Psoas muscle (tissue), 8 donors: Measurements from ENCODE around the gene COL9A3. TPM values are rescaled to one million over a fixed set of nuclear protein-coding genes. Genes with fewer than 3 reads are reported as not detected.
A peak's percentile ranks its signal among the peaks of the same experiment; 100 is the strongest.

Experiments
- ATAC-seq, 4 donors: fragments of 200-7000 bp; cut with Tn5 transposase; one replicate each; pipeline ENCODE4 v1.9.1; 2020; ENCODE audit warnings: moderate library complexity in 3 of 4, mild to moderate bottlenecking in 2 of 4
- DNase-seq, 2 donors: peaks; one replicate each; pipeline ENCODE4 v3.0.0-alpha.2; 2020
- H3K27ac ChIP-seq: fragments of 200-600 bp; one replicate; pipeline ENCODE4 v1.8.0; 2022
- H3K27me3 ChIP-seq, 3 donors: fragments of 200-600 bp in 1 of 3; one replicate each; pipeline versions ENCODE4 v1.6.1 to v1.8.0; 2013 to 2022; ENCODE audit warnings: low read length in 2 of 3, mild to moderate bottlenecking in 2 of 3, moderate library complexity in 1 of 3; ENCODE audit not compliant: insufficient read depth in 3 of 3
- H3K36me3 ChIP-seq, 2 donors: fragments of 200-600 bp in 1 of 2; one replicate each; pipeline versions ENCODE4 v1.6.1 to v1.8.0; 2013 to 2022; ENCODE audit warnings: low read depth in 1 of 2, mild to moderate bottlenecking in 1 of 2, moderate library complexity in 1 of 2; ENCODE audit not compliant: insufficient read depth in 1 of 2
- H3K4me1 ChIP-seq: fragments of 200-600 bp; one replicate; pipeline ENCODE4 v1.8.0; 2022
- H3K4me3 ChIP-seq: fragments of 200-600 bp; one replicate; pipeline ENCODE4 v1.8.0; 2022; ENCODE audit warnings: mild to moderate bottlenecking
- H3K9me3 ChIP-seq: fragments of 200-600 bp; one replicate; pipeline ENCODE4 v1.8.0; 2022
- CTCF ChIP-seq: fragments of 200-600 bp; IDR thresholded peaks from one replicate; pipeline ENCODE4 v1.8.0; 2022; ENCODE audit warnings: antibody characterized with exemption
- WGBS, 3 donors: extraction: QIAGEN DNeasy Blood & Tissue Kit; methylation state at CpG; one replicate each; pipeline versions ENCODE4 v1.1.6 to v1.1.7; 2013; 5-methylcytosine and 5-hydroxymethylcytosine counted together
- intact Hi-C, 2 donors: fragments of 100-400 bp; cut with DNase I; formaldehyde crosslinking; loops; one replicate each; pipeline versions ENCODE4 v1.11.0 to v1.14.2; 2022
- polyA plus RNA-seq, 3 donors: library from polyadenylated mRNA; stranded (reverse); fragments of 200-250 nt; gene quantifications; one replicate each; pipeline ENCODE4 v1.2.3, GENCODE V29; 2013
- total RNA-seq, 4 donors: library from RNA; stranded (reverse); fragmentation: NEBNext Ultra II Directional in 2 of 4; extraction: Animal tissue kit (Norgen Biotek cat#: 25700) in 2 of 4; gene quantifications; one replicate each; pipeline versions ENCODE4 v1.2.1 to v1.2.4, GENCODE V29; 2021 to 2023
- donor health status: healthy with polysubstance abuse.
- donor health status: DM: no; HTN: no; CAD: no; lungs with moderate emphysema.
- donor health status: Bipolar disorder and iron deficiency.
- donor health status: healthy.
- donor health status: DM: yes; HTN: yes; CAD: no.
- donor health status: DM: no; HTN: no; CAD: no.
- donor health status: DM: no; HTN: no; CAD: no.
- donor health status: DM: yes; HTN: yes; CAD: no.

The COL9A3 gene
- total and polyA plus RNA-seq, 7 donors, result 0.27 to 0.86 (median 0.59) TPM; not detected in 1

- intact Hi-C loops, result loop anchor here in 1 of 2 donors (5.0 kb wide), 1 partner anchor 83 kb away; no protein-coding TSS in a partner anchor
- H3K27ac ChIP-seq, result no peak overlapping the region
- no peaks in the 10 kb centered on the region for H3K9me3 ChIP-seq
- no peak for TF ChIP-seq CTCF
- H3K4me3 ChIP-seq, result no peak overlapping the region
- no peaks in the 10 kb centered on the region for H3K36me3 ChIP-seq
- WGBS, 3 donors, result 95 to 96% (median 96%) methylated on average over 19 to 20 of the region's 20 CpGs
- ATAC-seq, result no peak
- H3K4me1 ChIP-seq, result no peaks in the 10 kb centered on the region
- DNase-seq, result peak; percentile 9 to 38
- H3K27me3 ChIP-seq, result peaks cover 0 to 63% (median 15%) of the 10 kb centered on the region in 3 donors
Measured at GRCh38 chr20:62770111-62770910, 46.5 kb upstream of the COL9A3 start.

DNA sequence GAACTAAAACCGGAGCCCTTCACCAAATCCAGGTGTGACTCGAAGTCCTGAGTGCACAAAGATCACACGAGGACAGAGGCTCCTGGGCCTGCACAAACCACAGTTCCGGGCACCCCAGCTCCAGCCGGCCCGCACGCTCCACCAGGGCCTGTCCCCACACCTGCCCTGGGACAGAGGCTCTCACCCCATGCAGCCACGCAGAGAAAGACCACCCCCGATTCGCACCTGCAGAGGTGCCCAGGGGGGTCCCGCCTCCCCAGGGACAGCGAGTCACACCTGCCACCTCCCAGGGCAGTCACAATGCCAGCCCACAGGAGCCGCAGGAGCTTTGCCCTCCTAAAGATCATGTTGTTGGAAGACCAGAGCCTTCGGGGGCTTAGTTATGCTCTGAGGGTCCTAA, 45.9 kb upstream of the COL9A3 start:
- peaks cover 0 to 63% (median 15%) of the 10 kb centered on the region in 3 donors for H3K27me3 ChIP-seq
- H3K9me3 ChIP-seq, result no peaks in the 10 kb centered on the region
- 88 to 95% (median 88%) methylated on average over 14 of the region's 14 CpGs for WGBS, 3 donors
- no peak overlapping the region for H3K4me3 ChIP-seq
- TF ChIP-seq CTCF, result no peak
- H3K4me1 ChIP-seq, result no peaks in the 10 kb centered on the region
- H3K36me3 ChIP-seq, result no peaks in the 10 kb centered on the region
- DNase-seq (peak; percentile 5 to 38), ATAC-seq (no peak)
- intact Hi-C loops, result loop anchor here in 1 of 2 donors (5.0 kb wide), 1 partner anchor 84 kb away; no protein-coding TSS in a partner anchor
- H3K27ac ChIP-seq, result no peak overlapping the region

- intact Hi-C loops, result loop anchor here in 1 of 2 donors (5.0 kb wide), 1 partner anchor 84 kb away; no protein-coding TSS in a partner anchor
- Histone ChIP-seq H3K36me3 (no peaks in the 10 kb centered on the region), H3K27me3 (peaks cover 0 to 62% (median 13%) of the 10 kb centered on the region in 3 donors), H3K9me3 (no peaks in the 10 kb centered on the region), H3K27ac (no peak overlapping the region), H3K4me1 (peaks cover 4% of the 10 kb centered on the region), H3K4me3 (no peak overlapping the region)
- peak; percentile 11 to 46 for DNase-seq
- TF ChIP-seq CTCF, result no peak
- 41 to 45% (median 41%) methylated on average over 25 of the region's 25 CpGs for WGBS, 3 donors
- ATAC-seq, result no peak
Measured at GRCh38 chr20:62771396-62772102, 45.3 kb upstream of the COL9A3 start.

GRCh38 chr20:62772103-62772611, 44.7 kb upstream of the COL9A3 start:
- H3K4me1 ChIP-seq, result peaks cover 5% of the 10 kb centered on the region
- WGBS, 3 donors, result 60 to 69% (median 60%) methylated on average over 22 to 23 of the region's 23 CpGs
- intact Hi-C loops, result loop anchor here in 1 of 2 donors (5.0 kb wide), 1 partner anchor 85 kb away; no protein-coding TSS in a partner anchor
- no peaks in the 10 kb centered on the region for H3K9me3 ChIP-seq
- no peak for TF ChIP-seq CTCF
- H3K27ac ChIP-seq, result no peak overlapping the region
- DNase-seq, result peak; percentile 8 to 42
- H3K36me3 ChIP-seq, result no peaks in the 10 kb centered on the region
- ATAC-seq, result no peak
- peaks cover 0 to 62% (median 13%) of the 10 kb centered on the region in 3 donors for H3K27me3 ChIP-seq
- H3K4me3 ChIP-seq, result no peak overlapping the region
